MM.1S (cell line): ENCODE data around the gene AGBL1.

ENCODE experiments used
- DNase-seq: peaks from one replicate; pipeline ENCODE4 v3.0.0-alpha.2; 2015
- H2AFZ ChIP-seq: fragments of 300-600 bp; sonication (generic); 2 replicates; pipeline ENCODE4 v1.6.0; 2016; ENCODE audit warnings: antibody characterized with exemption, low read length
- H3F3A ChIP-seq: fragments of 300-600 bp; sonication (generic); 2 replicates; pipeline ENCODE4 v1.6.1; 2016; ENCODE audit warnings: mild to moderate bottlenecking, antibody characterized with exemption, low read length, moderate library complexity, mixed read lengths; ENCODE audit not compliant: insufficient read depth
- H3K27ac ChIP-seq: fragments of 300-600 bp; sonication (generic); 2 replicates; pipeline ENCODE4 v1.5.1; 2016; ENCODE audit warnings: mild to moderate bottlenecking, low read length
- H3K27me3 ChIP-seq: fragments of 300-600 bp; sonication (generic); replicated peaks from 2 replicates; pipeline ENCODE4 v1.6.0; 2016; ENCODE audit warnings: low read length; ENCODE audit not compliant: insufficient read depth
- H3K36me3 ChIP-seq: fragments of 300-600 bp; sonication (generic); replicated peaks from 2 replicates; pipeline ENCODE4 v1.6.1; 2016; ENCODE audit warnings: mild to moderate bottlenecking, low read length, mixed read lengths; ENCODE audit not compliant: insufficient read depth
- H3K4me1 ChIP-seq: fragments of 300-600 bp; sonication (generic); 2 replicates; pipeline ENCODE4 v1.6.1; 2016; ENCODE audit warnings: low read length, mixed read lengths
- H3K4me2 ChIP-seq: fragments of 300-600 bp; sonication (generic); 2 replicates; pipeline ENCODE4 v1.6.0; 2016; ENCODE audit warnings: low read depth, low read length
- H3K4me3 ChIP-seq: fragments of 300-600 bp; sonication (generic); 2 replicates; pipeline ENCODE4 v1.5.1; 2016; ENCODE audit warnings: low read length, mixed read lengths
- H3K79me2 ChIP-seq: fragments of 300-600 bp; sonication (generic); 2 replicates; pipeline ENCODE4 v1.6.1; 2016; ENCODE audit warnings: mixed run types, low read length, mixed read lengths
- H3K9ac ChIP-seq: fragments of 300-600 bp; sonication (generic); 2 replicates; pipeline ENCODE4 v1.6.1; 2016; ENCODE audit warnings: low read length, mixed read lengths
- H3K9me2 ChIP-seq: fragments of 300-600 bp; sonication (generic); replicated peaks from 2 replicates; pipeline ENCODE4 v1.6.1; 2016; ENCODE audit warnings: mild to moderate bottlenecking, low read length, mixed read lengths; ENCODE audit not compliant: insufficient read depth
- H3K9me3 ChIP-seq: fragments of 300-600 bp; sonication (generic); replicated peaks from 2 replicates; pipeline ENCODE4 v1.6.1; 2016; ENCODE audit warnings: mild to moderate bottlenecking, low read length, mixed read lengths; ENCODE audit not compliant: insufficient read depth
- H4K20me1 ChIP-seq: fragments of 300-600 bp; sonication (generic); 2 replicates; pipeline ENCODE4 v1.6.1; 2016; ENCODE audit warnings: mild to moderate bottlenecking, low read length, moderate library complexity, mixed read lengths; ENCODE audit not compliant: insufficient read depth
- CTCF ChIP-seq: fragments of 300-600 bp; sonication (generic); IDR thresholded peaks from 2 replicates; pipeline ENCODE4 v1.5.1; 2016; ENCODE audit warnings: antibody characterized with exemption, low read length, mixed read lengths
- EZH2 ChIP-seq: fragments of 300-600 bp; sonication (generic); optimal IDR thresholded peaks from 2 replicates; pipeline ENCODE3; 2017; ENCODE audit warnings: low read depth, mild to moderate bottlenecking, antibody characterized with exemption, low read length, mixed read lengths
- EZH2phosphoT487 ChIP-seq: fragments of 300-600 bp; sonication (generic); IDR thresholded peaks from 2 replicates; pipeline ENCODE4 v1.6.1; 2018; ENCODE audit warnings: antibody characterized with exemption, low read length

AGBL1 gene

GRCh38 chr15:86362555-86362954 lies 282.9 kb downstream of the AGBL1 start:
- Histone ChIP-seq H3F3A (no peaks in the 10 kb centered on the region), H2AFZ (no peak overlapping the region), H3K36me3 (no peaks in the 10 kb centered on the region), H3K4me2 (no peak overlapping the region), H4K20me1 (no peaks in the 10 kb centered on the region), H3K27ac (no peak overlapping the region), H3K79me2 (no peaks in the 10 kb centered on the region), H3K9ac (no peak overlapping the region), H3K27me3 (no peaks in the 10 kb centered on the region), H3K4me1 (no peaks in the 10 kb centered on the region), H3K9me3 (no peaks in the 10 kb centered on the region), H3K4me3 (no peak overlapping the region), H3K9me2 (no peaks in the 10 kb centered on the region)
- TF ChIP-seq CTCF (no peak), EZH2 (no peak), EZH2phosphoT487 (no peak)
- no peak for DNase-seq

- TF ChIP-seq EZH2 (no peak), EZH2phosphoT487 (no peak), CTCF (no peak)
- Histone ChIP-seq H4K20me1 (no peaks in the 10 kb centered on the region), H3K4me2 (no peak overlapping the region), H3K27ac (no peak overlapping the region), H3K4me1 (no peaks in the 10 kb centered on the region), H3K79me2 (no peaks in the 10 kb centered on the region), H3F3A (no peaks in the 10 kb centered on the region), H3K36me3 (no peaks in the 10 kb centered on the region), H3K27me3 (no peaks in the 10 kb centered on the region), H3K9me2 (no peaks in the 10 kb centered on the region), H3K4me3 (no peak overlapping the region), H3K9ac (no peak overlapping the region), H2AFZ (no peak overlapping the region), H3K9me3 (no peaks in the 10 kb centered on the region)
- DNase-seq = no peak
Observed at GRCh38 chr15:86373147-86373546, 293.5 kb downstream of the AGBL1 start.

GRCh38 chr15:86375733-86376280 lies 296.1 kb downstream of the AGBL1 start:
- Histone ChIP-seq H3F3A (no peaks in the 10 kb centered on the region), H3K9me2 (no peaks in the 10 kb centered on the region), H3K36me3 (no peaks in the 10 kb centered on the region), H3K79me2 (no peaks in the 10 kb centered on the region), H4K20me1 (no peaks in the 10 kb centered on the region), H3K27ac (no peak overlapping the region), H3K4me1 (no peaks in the 10 kb centered on the region), H3K9me3 (no peaks in the 10 kb centered on the region), H2AFZ (no peak overlapping the region), H3K27me3 (no peaks in the 10 kb centered on the region), H3K4me2 (no peak overlapping the region), H3K9ac (no peak overlapping the region), H3K4me3 (no peak overlapping the region)
- no peak for TF ChIP-seq EZH2phosphoT487
- no peak for TF ChIP-seq EZH2
- no peak for TF ChIP-seq CTCF
- DNase-seq = no peak
